Hepatocyte (in vitro differentiated cells): ENCODE data around the gene SPOCD1.

Experiments used
- CTCF ChIP-seq: fragments of 200-600 bp; sonication (generic); IDR thresholded peaks from 2 replicates; pipeline ENCODE4 v1.5.1; 2016; ENCODE audit warnings: antibody characterized with exemption, mild to moderate bottlenecking; ENCODE audit not compliant: poor library complexity
- EZH2 ChIP-seq: fragments of 200-600 bp; sonication (generic); IDR thresholded peaks from 2 replicates; pipeline ENCODE4 v1.6.1; 2016; ENCODE audit warnings: antibody characterized with exemption, mild to moderate bottlenecking, borderline replicate concordance
- EZH2phosphoT487 ChIP-seq: fragments of 200-600 bp; sonication (generic); IDR thresholded peaks from one replicate; pipeline ENCODE4 v1.6.1; 2018; ENCODE audit warnings: antibody characterized with exemption, mild to moderate bottlenecking, low read depth, moderate library complexity; ENCODE audit not compliant: unreplicated experiment, severe bottlenecking

- TF ChIP-seq CTCF (no peak), EZH2phosphoT487 (no peak), EZH2 (no peak)
Measured at GRCh38 chr1:31830065-31830464, 14.2 kb upstream of the SPOCD1 start.
